Measurements from ENCODE around the gene DSCAML1. TPM values are rescaled to one million over a fixed set of nuclear protein-coding genes. Genes with fewer than 3 reads are reported as not detected.

DSCAML1 gene
- total RNA-seq, 2 donors from 2014 or later: 0.33 to 1.6 TPM

- intact Hi-C loops (cut with DNase I): no loop called here
- DNase-seq (no peak), ATAC-seq (no peak)
- no peaks in the 10 kb centered on the region for H3K9me3 ChIP-seq
- no peaks in the 10 kb centered on the region for H3K36me3 ChIP-seq (replicated peaks in 1 of 2; ENCODE audit: insufficient read depth in 1 of 2, low read depth in 2 of 2)
- 76 to 81% methylated on average over 3 of the region's 3 CpGs for WGBS, 2 donors
- TF ChIP-seq POLR2A (IDR thresholded peaks at IDR 0.05) (no peak), CTCF (IDR thresholded peaks at IDR 0.05) (no peak)
- no peak overlapping the region for H3K4me3 ChIP-seq
- H3K27ac ChIP-seq: no peak overlapping the region
- no peaks in the 10 kb centered on the region for H3K27me3 ChIP-seq
- H3K4me1 ChIP-seq: no peaks in the 10 kb centered on the region
Observed at GRCh38 chr11:117616979-117617378, 180.0 kb downstream of the DSCAML1 start.

- 84 to 90% methylated on average over 3 of the region's 3 CpGs for WGBS, 2 donors
- DNase-seq: no peak
- no peaks in the 10 kb centered on the region for H3K36me3 ChIP-seq (replicated peaks in 1 of 2; ENCODE audit: insufficient read depth in 1 of 2, low read depth in 2 of 2)
- no peak for ATAC-seq
- TF ChIP-seq POLR2A (IDR thresholded peaks at IDR 0.05) (no peak), CTCF (IDR thresholded peaks at IDR 0.05) (no peak)
- H3K9me3 ChIP-seq: no peaks in the 10 kb centered on the region
- no peaks in the 10 kb centered on the region for H3K4me1 ChIP-seq
- no peaks in the 10 kb centered on the region for H3K27me3 ChIP-seq
- intact Hi-C loops (cut with DNase I): no loop called here
- no peak overlapping the region for H3K4me3 ChIP-seq
- H3K27ac ChIP-seq: no peak overlapping the region
Observed at GRCh38 chr11:117614728-117615127, 182.3 kb downstream of the DSCAML1 start.

- no peaks in the 10 kb centered on the region for H3K27me3 ChIP-seq
- H3K9me3 ChIP-seq: no peaks in the 10 kb centered on the region
- ATAC-seq (no peak), DNase-seq (no peak)
- H3K36me3 ChIP-seq (replicated peaks in 1 of 2; ENCODE audit: insufficient read depth in 1 of 2, low read depth in 2 of 2): no peaks in the 10 kb centered on the region
- 40 to 42% methylated on average over 5 to 6 of the region's 6 CpGs for WGBS, 2 donors
- no peak overlapping the region for H3K4me3 ChIP-seq
- no peak overlapping the region for H3K27ac ChIP-seq
- H3K4me1 ChIP-seq: no peaks in the 10 kb centered on the region
- intact Hi-C loops (cut with DNase I): no loop called here
- no peak for TF ChIP-seq POLR2A (IDR thresholded peaks at IDR 0.05)
- no peak for TF ChIP-seq CTCF (IDR thresholded peaks at IDR 0.05)
Observed at GRCh38 chr11:117613521-117613920, 183.5 kb downstream of the DSCAML1 start.

GRCh38 chr11:117612177-117612576 is 184.8 kb downstream of the DSCAML1 start:
- 36 to 40% methylated on average over 6 to 7 of the region's 7 CpGs for WGBS, 2 donors
- ATAC-seq: no peak
- TF ChIP-seq CTCF (IDR thresholded peaks at IDR 0.05) (no peak), POLR2A (IDR thresholded peaks at IDR 0.05) (no peak)

GRCh38 chr11:117610901-117611300 is 186.1 kb downstream of the DSCAML1 start:
- H3K4me1 ChIP-seq: no peaks in the 10 kb centered on the region
- H3K9me3 ChIP-seq: no peaks in the 10 kb centered on the region
- ATAC-seq (no peak), DNase-seq (no peak)
- H3K36me3 ChIP-seq (replicated peaks in 1 of 2; ENCODE audit: insufficient read depth in 1 of 2, low read depth in 2 of 2): no peaks in the 10 kb centered on the region
- TF ChIP-seq CTCF (IDR thresholded peaks at IDR 0.05) (no peak), POLR2A (IDR thresholded peaks at IDR 0.05) (no peak)
- H3K27me3 ChIP-seq: no peaks in the 10 kb centered on the region
- no peak overlapping the region for H3K4me3 ChIP-seq
- WGBS, 2 donors: 67 to 72% methylated on average over 4 of the region's 4 CpGs
- H3K27ac ChIP-seq: no peak overlapping the region
- intact Hi-C loops (cut with DNase I): no loop called here

More at GRCh38 chr11:117612177-117612576, 184.8 kb downstream of the DSCAML1 start:
- no peaks in the 10 kb centered on the region for H3K27me3 ChIP-seq
- H3K27ac ChIP-seq: no peak overlapping the region
- no peak for DNase-seq
- no peaks in the 10 kb centered on the region for H3K9me3 ChIP-seq
- H3K4me3 ChIP-seq: no peak overlapping the region
- H3K4me1 ChIP-seq: no peaks in the 10 kb centered on the region
- intact Hi-C loops (cut with DNase I): no loop called here
- H3K36me3 ChIP-seq (replicated peaks in 1 of 2; ENCODE audit: insufficient read depth in 1 of 2, low read depth in 2 of 2): no peaks in the 10 kb centered on the region
